ENCODE data around the gene PIWIL1.

DNA sequence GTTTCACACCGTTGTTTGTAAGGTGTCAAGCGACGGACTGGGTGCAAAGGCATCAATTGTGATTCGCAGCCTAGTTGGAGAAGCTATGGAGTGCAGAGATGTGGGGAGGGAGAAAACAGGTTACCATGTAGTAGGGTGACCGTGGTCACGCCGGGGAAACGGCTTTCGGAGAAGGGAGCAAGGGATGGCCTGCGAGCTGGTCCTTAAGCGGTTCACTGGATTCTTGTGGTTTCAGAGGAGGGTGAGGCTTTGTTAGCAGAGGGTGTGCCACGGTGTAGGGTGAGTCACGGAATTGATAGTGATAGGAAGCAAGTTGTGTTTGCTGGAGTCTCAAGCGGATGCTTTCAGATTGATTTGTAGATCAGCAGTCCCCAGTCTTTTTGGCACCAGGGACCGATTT, 2.3 kb downstream of the PIWIL1 start:
- TF ChIP-seq, protein P1, sequence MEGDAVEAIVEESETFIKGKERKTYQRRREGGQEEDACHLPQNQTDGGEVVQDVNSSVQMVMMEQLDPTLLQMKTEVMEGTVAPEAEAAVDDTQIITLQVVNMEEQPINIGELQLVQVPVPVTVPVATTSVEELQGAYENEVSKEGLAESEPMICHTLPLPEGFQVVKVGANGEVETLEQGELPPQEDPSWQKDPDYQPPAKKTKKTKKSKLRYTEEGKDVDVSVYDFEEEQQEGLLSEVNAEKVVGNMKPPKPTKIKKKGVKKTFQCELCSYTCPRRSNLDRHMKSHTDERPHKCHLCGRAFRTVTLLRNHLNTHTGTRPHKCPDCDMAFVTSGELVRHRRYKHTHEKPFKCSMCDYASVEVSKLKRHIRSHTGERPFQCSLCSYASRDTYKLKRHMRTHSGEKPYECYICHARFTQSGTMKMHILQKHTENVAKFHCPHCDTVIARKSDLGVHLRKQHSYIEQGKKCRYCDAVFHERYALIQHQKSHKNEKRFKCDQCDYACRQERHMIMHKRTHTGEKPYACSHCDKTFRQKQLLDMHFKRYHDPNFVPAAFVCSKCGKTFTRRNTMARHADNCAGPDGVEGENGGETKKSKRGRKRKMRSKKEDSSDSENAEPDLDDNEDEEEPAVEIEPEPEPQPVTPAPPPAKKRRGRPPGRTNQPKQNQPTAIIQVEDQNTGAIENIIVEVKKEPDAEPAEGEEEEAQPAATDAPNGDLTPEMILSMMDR (IDR thresholded peaks at IDR 0.05; ENCODE audit: low read length) = no peak
- no peak for TF ChIP-seq EZH2 (IDR thresholded peaks at IDR 0.05; ENCODE audit: borderline replicate concordance, low read length)
